H1 (cell line): Measurements from ENCODE around the gene MOSMO. TPM values are rescaled to one million over a fixed set of nuclear protein-coding genes. Genes with fewer than 3 reads are reported as not detected.

Experiments used
- BACH1 ChIP-seq: IDR thresholded peaks from 2 replicates; pipeline ENCODE4 v1.6.1; 2012; ENCODE audit warnings: low read length, improper control_type of control experiment
- GTF2F1 ChIP-seq: IDR thresholded peaks from 2 replicates; pipeline ENCODE4 v1.6.1; 2012; ENCODE audit warnings: low read depth, low read length, improper control_type of control experiment, borderline replicate concordance
- polyA plus RNA-seq, 7 experiments: library from polyadenylated mRNA; depleted of rRNA in 3 of 7; stranded (reverse) in 5 of 7; unstranded in 2 of 7; fragments of >200 nt in 5 of 7; fragments of 200-250 nt in 2 of 7; gene quantifications; 1 replicate in 5 of 7; 2 replicates in 1 of 7; 4 replicates in 1 of 7; pipeline versions ENCODE4 v1.2.1 to v1.2.3, GENCODE V29; 2011 to 2013; ENCODE audit warnings: missing spikeins in 2 of 7, mixed read lengths in 2 of 7
- total RNA-seq: library from RNA; stranded (reverse); fragmentation: NEBNext Ultra II Directional; extraction: Animal tissue kit (Norgen Biotek cat#: 25700); gene quantifications from 2 replicates; pipeline ENCODE4 v1.2.1, GENCODE V29; 2021

Gene MOSMO
- total and polyA plus RNA-seq, 2 of the 8 experiments (the other 6 are each of a cell fraction or from before 2014, with no cell fraction given), result 8.6 to 14.8 TPM

- TF ChIP-seq GTF2F1, result no peak
- TF ChIP-seq BACH1, result no peak
Observed at GRCh38 chr16:22073350-22073749, 65.4 kb downstream of the MOSMO start (continued).
